ENCODE data around the gene SIK2. TPM values are rescaled to one million over a fixed set of nuclear protein-coding genes. Genes with fewer than 3 reads are reported as not detected.
A peak's percentile ranks its signal among the peaks of the same experiment; 100 is the strongest.

SIK2 gene
- total RNA-seq, 1 experiment from 2014 or later: 9.0 TPM

DNA sequence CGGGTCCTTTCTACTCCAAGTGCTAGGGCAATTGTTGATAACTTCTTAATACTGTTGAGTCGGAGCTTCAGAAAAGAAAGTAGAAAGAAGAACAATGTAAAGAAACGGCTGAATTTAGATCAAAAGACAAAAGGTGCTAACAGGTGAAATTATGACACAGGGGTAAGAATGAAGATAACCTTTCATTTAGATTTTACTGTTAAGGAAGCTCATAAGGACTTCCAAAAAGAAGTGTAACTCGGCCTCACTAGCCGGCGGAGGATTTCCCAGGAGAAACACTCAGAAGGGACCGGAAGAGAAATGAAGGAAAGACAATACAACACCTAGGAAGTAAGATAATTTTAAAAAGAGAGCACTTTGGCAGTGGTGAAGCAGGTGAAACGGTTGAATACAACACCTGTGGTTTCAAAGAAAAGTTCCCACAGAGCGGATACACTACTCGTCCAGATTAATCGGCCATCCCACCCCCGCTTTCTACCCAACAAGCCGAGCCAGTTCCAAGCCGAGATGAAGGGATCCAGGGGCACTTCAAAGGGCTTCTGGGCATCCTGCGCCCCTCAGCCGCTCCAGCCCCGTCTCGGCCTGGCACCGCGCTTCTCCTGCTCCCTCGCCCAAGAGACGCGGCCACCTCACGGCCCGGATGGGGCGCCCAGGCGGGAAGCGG, 163.2 kb downstream of the SIK2 start:
- ChIA-PET CTCF (interaction anchor here (0.6 to 1.0 kb wide), 2 partner anchors 12 to 71 kb away, joined by 3 to 4 read pairs; no protein-coding TSS in a partner anchor), POLR2A (ENCODE audit: unreplicated experiment) (interaction anchor here (0.6 to 1.2 kb wide), 10 partner anchors 28 to 1275 kb away, joined by 3 to 9 read pairs (median 4); partner anchors contain the start of gene SIK2)
- TF ChIP-seq EZH2phosphoT487 (IDR thresholded peaks at IDR 0.05; ENCODE audit: borderline replicate concordance, low read length): no peak
- no peak for TF ChIP-seq EZH2 (IDR thresholded peaks at IDR 0.05; ENCODE audit: low read length, unreplicated experiment)
- TF ChIP-seq CTCF (conservative IDR thresholded peaks at IDR 0.05; ENCODE audit: low read depth, low read length): no peak
- peaks cover 42% of the 10 kb centered on the region for H3K79me2 ChIP-seq (ENCODE audit: low read length)
- H3K36me3 ChIP-seq (ENCODE audit: low read depth, low read length): peaks cover 34% of the 10 kb centered on the region
- H3K9me2 ChIP-seq (replicated peaks; ENCODE audit: low read length): no peaks in the 10 kb centered on the region
- H3K4me1 ChIP-seq (ENCODE audit: insufficient read depth, low read length): peaks cover 21% of the 10 kb centered on the region
- H3K9ac ChIP-seq (ENCODE audit: low read length): peak overlapping the region; percentile 85
- ATAC-seq: peak; percentile 10
- peak overlapping the region; percentile 91 for H2AFZ ChIP-seq (ENCODE audit: low read length)
- H3K4me3 ChIP-seq (ENCODE audit: low read length): peak overlapping the region; percentile 74
- peak overlapping the region; percentile 74 for H3K27ac ChIP-seq (ENCODE audit: low read length)
- H3K4me2 ChIP-seq (ENCODE audit: low read length): peak overlapping the region; percentile 88
- peak; percentile 35 for DNase-seq
- intact Hi-C loops (cut with micrococcal nuclease): no loop called here
- H4K20me1 ChIP-seq (ENCODE audit: low read length): 0 out of 2 replicates have a peak, but pooled peaks cover 5% of the 10 kb centered on the region
- H3K9me3 ChIP-seq (ENCODE audit: low read length): no peaks in the 10 kb centered on the region
- H3K27me3 ChIP-seq (ENCODE audit: low read length): no peaks in the 10 kb centered on the region
- no peaks in the 10 kb centered on the region for H3F3A ChIP-seq (ENCODE audit: low read length, unreplicated experiment)
- no TSS peak for BruUV-seq (replicated peaks)

GRCh38 chr11:111765984-111766833, 164.0 kb downstream of the SIK2 start, which contains the start of gene PPP2R1B:
TSS of gene PPP2R1B (minus strand) at chr11:111766389. CDS start at chr11:111766361, 28 bp downstream.
- ChIA-PET POLR2A (ENCODE audit: unreplicated experiment) (interaction anchor here (0.6 to 1.1 kb wide), 8 partner anchors 30 to 1275 kb away, joined by 3 to 9 read pairs (median 5); no protein-coding TSS in a partner anchor), CTCF (interaction anchor here (0.5 to 1.3 kb wide), 4 partner anchors 31 to 311 kb away, joined by 3 to 4 read pairs (median 3); no protein-coding TSS in a partner anchor)
- peak within 1 kb of the TSS; percentile 74 for H3K27ac ChIP-seq (ENCODE audit: low read length)
- peaks cover 26% of the 10 kb centered on the region for H3K36me3 ChIP-seq (ENCODE audit: low read depth, low read length)
- peak within 1 kb of the TSS; percentile 74 for H3K4me3 ChIP-seq (ENCODE audit: low read length)
- H3K79me2 ChIP-seq (ENCODE audit: low read length): peaks cover 41% of the 10 kb centered on the region
- peak within 1 kb of the TSS; percentile 91 for H2AFZ ChIP-seq (ENCODE audit: low read length)
- no peaks in the 10 kb centered on the region for H3F3A ChIP-seq (ENCODE audit: low read length, unreplicated experiment)
- H3K9ac ChIP-seq (ENCODE audit: low read length): peak within 1 kb of the TSS; percentile 85
- peaks cover 25% of the 10 kb centered on the region for H3K4me1 ChIP-seq (ENCODE audit: insufficient read depth, low read length)
- H4K20me1 ChIP-seq (ENCODE audit: low read length): 0 out of 2 replicates have a peak, but pooled peaks cover 5% of the 10 kb centered on the region
- intact Hi-C loops (cut with micrococcal nuclease): loop anchor here (1.0 kb wide), 4 partner anchors 31 to 163 kb away; no protein-coding TSS in a partner anchor
- H3K27me3 ChIP-seq (ENCODE audit: low read length): no peaks in the 10 kb centered on the region
- TSS peak; percentile 85 for BruUV-seq (replicated peaks)
- ATAC-seq (peak; percentile 82), DNase-seq (peak; percentile 83)
- peak within 1 kb of the TSS; percentile 88 for H3K4me2 ChIP-seq (ENCODE audit: low read length)
- TF ChIP-seq CTCF (conservative IDR thresholded peaks at IDR 0.05; ENCODE audit: low read depth, low read length): no peak
- TF ChIP-seq EZH2 (IDR thresholded peaks at IDR 0.05; ENCODE audit: low read length, unreplicated experiment): no peak
- no peak for TF ChIP-seq EZH2phosphoT487 (IDR thresholded peaks at IDR 0.05; ENCODE audit: borderline replicate concordance, low read length)
- no peaks in the 10 kb centered on the region for H3K9me3 ChIP-seq (ENCODE audit: low read length)
- no peaks in the 10 kb centered on the region for H3K9me2 ChIP-seq (replicated peaks; ENCODE audit: low read length)

Data from PC-3 (cell line).